ENCODE results near the gene SLC49A4. TPM values are rescaled to one million over a fixed set of nuclear protein-coding genes. Genes with fewer than 3 reads are reported as not detected.

The SLC49A4 gene
- total RNA-seq, 1 experiment from 2014 or later, result 10.2 TPM

DNA sequence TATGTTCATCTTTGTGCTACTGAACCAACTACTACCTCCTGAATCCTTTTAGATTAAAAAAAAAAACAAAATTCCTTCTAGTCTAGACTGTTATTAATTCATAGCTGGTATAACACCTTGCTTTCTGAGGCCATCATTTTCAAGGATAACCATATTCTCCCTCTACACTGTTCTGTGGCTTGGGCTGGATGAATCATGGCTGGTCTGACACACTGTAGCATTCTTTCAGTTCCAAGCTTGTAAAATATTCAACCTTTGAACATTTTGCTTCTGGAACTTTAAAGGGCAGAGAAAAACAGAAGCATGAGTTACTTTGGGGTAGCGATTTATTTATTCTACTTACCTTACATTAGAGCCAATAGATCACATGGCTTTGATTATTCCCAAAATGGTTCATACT lies 8.8 kb upstream of the SLC49A4 start:
- H3K27me3 Mint-ChIP-seq (ENCODE audit: low read depth), result no peaks in the 10 kb centered on the region
- ATAC-seq (no peak), DNase-seq (ENCODE audit: low spot score) (no peak)
- CTCF ChIA-PET, result no interaction called here
- peaks cover 13% of the 10 kb centered on the region for H3K36me3 Mint-ChIP-seq
- H3K4me3 Mint-ChIP-seq, result no peak overlapping the region
- H3K4me1 Mint-ChIP-seq, result no peaks in the 10 kb centered on the region
- POLR2A ChIA-PET, result no interaction called here
- H3K9me3 Mint-ChIP-seq, result peaks cover 10% of the 10 kb centered on the region
- no peak overlapping the region for H3K27ac Mint-ChIP-seq
- TF ChIP-seq, protein P1, sequence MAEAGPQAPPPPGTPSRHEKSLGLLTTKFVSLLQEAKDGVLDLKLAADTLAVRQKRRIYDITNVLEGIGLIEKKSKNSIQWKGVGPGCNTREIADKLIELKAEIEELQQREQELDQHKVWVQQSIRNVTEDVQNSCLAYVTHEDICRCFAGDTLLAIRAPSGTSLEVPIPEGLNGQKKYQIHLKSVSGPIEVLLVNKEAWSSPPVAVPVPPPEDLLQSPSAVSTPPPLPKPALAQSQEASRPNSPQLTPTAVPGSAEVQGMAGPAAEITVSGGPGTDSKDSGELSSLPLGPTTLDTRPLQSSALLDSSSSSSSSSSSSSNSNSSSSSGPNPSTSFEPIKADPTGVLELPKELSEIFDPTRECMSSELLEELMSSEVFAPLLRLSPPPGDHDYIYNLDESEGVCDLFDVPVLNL (CRISPR knock-in tag; IDR thresholded peaks at IDR 0.05; ENCODE audit: borderline replicate concordance, low read depth), result no peak
- no peak for TF ChIP-seq CREM (CRISPR knock-in tag; IDR thresholded peaks at IDR 0.05)

- H3K36me3 Mint-ChIP-seq, result 0 out of 2 replicates have a peak, but pooled peaks cover 3% of the 10 kb centered on the region
- TF ChIP-seq JAZF1 (CRISPR knock-in tag; IDR thresholded peaks at IDR 0.05) (no peak), ETV6 (CRISPR knock-in tag; IDR thresholded peaks at IDR 0.05) (no peak), ARID4B (CRISPR knock-in tag; IDR thresholded peaks at IDR 0.05; ENCODE audit: borderline replicate concordance) (no peak), ZNF219 (CRISPR knock-in tag; IDR thresholded peaks at IDR 0.05; ENCODE audit: borderline replicate concordance) (no peak), NFYB (CRISPR knock-in tag; conservative IDR thresholded peaks at IDR 0.05; ENCODE audit: low read depth) (no peak), AR (CRISPR knock-in tag; IDR thresholded peaks at IDR 0.05) (no peak), FOXJ3 (CRISPR knock-in tag; IDR thresholded peaks at IDR 0.05; ENCODE audit: borderline replicate concordance) (no peak), ELF4 (CRISPR knock-in tag; IDR thresholded peaks at IDR 0.05; ENCODE audit: low read depth) (no peak), KAT7 (CRISPR knock-in tag; IDR thresholded peaks at IDR 0.05; ENCODE audit: borderline replicate concordance) (no peak), JUN (CRISPR knock-in tag; IDR thresholded peaks at IDR 0.05) (no peak), TEAD1 (CRISPR knock-in tag; IDR thresholded peaks at IDR 0.05) (no peak), ZNF671 (CRISPR knock-in tag; IDR thresholded peaks at IDR 0.05) (no peak), RELA (CRISPR knock-in tag; IDR thresholded peaks at IDR 0.05; ENCODE audit: borderline replicate concordance) (no peak)
- TF ChIP-seq, protein P1 (CRISPR knock-in tag; IDR thresholded peaks at IDR 0.05; ENCODE audit: borderline replicate concordance, low read depth), result no peak
- peaks cover 6% of the 10 kb centered on the region for H3K4me1 Mint-ChIP-seq
- ChIA-PET POLR2A (no interaction called here), CTCF (no interaction called here)
- ATAC-seq (no peak), DNase-seq (ENCODE audit: low spot score) (no peak)
- H3K27me3 Mint-ChIP-seq (ENCODE audit: low read depth), result no peaks in the 10 kb centered on the region
- H3K27ac Mint-ChIP-seq, result no peak overlapping the region
- no peak overlapping the region for H3K4me3 Mint-ChIP-seq
- no peaks in the 10 kb centered on the region for H3K9me3 Mint-ChIP-seq
Measured at GRCh38 chr3:122787872-122788271, 7.0 kb upstream of the SLC49A4 start.
